Middle frontal gyrus (tissue), 1 donor: Measurements from ENCODE around the gene ENO1.
"Not testable (repeated sequence)": the region's sequence is repeated elsewhere in the genome, so short reads cannot be mapped to it uniquely, and the experiment has no call there.

ENCODE experiments used
- DNase-seq: peaks from one replicate; pipeline ENCODE4 v3.0.0-alpha.2; 2015; ENCODE audit warnings: low spot score; ENCODE audit errors: extremely low spot score

Gene ENO1

DNA sequence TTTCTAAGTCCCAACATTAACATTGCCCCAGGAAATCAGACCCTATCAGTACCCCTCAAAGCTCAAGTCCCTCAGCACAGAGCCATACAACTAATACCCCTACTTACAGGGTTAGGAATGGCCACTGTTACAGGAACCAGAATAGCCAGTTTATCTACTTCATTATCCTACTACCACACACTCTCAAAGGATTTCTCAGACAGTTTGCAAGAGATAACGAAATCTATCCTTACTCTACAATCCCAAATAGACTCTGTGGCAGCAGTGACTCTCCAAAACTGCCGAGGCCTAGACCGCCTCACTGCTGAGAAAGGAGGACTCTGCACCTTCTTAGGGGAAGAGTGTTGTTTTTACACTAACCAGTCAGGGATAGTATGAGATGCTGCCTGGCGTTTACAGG, 19.0 kb upstream of the ENO1 start:
- not testable (repeated sequence) for DNase-seq

DNA sequence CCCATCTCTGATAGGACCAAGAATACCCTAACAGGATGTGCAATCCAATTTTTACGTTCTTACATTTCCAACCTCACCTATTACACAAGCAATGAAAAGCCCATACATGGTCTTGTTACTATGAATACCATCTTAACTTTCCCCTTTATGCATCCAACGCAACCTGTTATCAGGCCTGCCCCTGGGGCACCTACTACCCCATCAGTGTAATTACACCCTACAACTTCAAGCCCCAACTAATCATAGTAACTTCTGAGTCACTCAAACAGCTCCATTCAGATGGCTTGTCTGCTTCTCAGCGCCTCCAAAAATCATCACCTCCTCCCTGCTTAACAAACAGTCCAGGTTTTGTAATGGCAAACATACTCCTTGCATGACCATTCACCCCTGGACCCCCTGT, 18.3 kb upstream of the ENO1 start:
- DNase-seq: not testable (repeated sequence)

DNA sequence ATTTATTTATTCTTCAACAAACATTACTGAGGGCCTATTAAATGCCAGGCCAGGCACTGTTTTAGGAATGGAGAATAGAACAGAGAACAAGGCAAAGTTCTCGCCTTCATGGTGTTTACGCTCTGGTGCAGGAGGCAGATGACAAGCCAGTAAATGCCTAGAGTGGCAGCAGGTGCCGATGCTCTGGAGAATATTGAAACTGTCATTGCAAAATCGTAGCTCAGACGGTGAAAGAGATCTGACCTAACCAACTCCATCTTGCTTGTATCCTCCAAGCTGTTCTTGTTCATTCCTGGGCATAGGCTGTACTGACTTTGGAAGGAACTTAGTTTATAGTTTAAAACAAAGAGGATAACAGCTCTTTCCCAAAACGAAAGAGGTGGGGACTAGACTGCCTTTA, 13.5 kb upstream of the ENO1 start:
- DNase-seq: no peak

DNA sequence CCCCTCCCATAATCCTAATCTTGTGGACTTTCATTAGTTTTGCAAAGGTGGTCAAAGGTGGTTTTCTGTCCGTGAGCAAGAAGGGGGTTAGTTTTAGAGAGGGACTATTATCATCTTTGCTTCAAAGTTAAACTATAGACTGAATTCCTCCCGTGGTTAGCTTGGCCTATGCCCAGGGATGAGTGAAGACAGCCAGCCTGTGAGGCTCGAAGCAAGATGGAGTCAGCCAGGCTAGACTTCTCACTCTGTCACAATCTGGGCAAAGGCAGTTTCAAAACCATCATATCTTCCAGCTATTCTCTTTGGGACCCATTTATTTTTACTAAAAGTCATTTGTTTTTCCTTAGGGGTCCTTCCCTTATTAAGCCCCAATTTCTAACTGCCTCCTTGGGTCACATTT, 12.9 kb upstream of the ENO1 start:
- no peak for DNase-seq

DNA sequence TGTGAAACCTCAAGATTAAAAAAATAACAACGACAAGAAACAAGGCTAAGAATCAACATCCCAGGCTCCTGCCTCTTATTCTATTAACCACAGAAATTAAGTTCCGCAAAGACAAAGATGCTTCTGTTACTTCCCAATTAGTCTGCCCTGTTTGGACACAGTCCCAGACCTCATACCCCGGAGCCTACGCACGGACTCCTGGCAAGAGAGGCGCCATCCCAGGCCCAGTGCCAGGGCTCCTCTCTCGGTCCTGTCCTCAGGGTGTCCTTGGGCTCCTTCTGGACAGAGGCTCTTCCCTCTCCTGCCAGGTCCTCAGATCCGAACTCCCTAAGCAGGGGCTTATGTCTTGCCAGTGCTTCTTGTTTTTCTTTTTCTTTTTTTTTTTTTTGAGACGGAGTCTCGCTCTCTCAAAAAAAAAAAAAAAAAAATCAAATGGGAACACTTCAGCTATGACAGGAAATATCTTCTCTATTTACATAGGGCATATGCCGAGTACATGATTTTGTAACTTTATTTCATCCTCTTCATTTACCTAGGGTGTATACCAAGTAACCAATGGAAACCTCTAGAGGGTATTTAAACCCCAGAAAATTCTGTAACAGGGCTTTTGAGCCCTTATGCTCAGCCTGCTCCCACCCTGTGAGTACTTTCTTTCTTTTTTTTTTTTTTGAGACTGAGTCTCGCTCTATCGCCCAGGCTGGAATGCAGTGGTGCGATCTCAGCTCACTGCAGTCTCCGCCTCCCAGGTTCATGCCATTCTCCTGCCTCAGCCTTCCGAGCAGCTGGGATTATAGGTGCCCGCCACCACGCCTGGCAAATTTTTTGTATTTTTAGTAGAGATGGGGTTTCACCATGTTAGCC, 11.7 kb upstream of the ENO1 start:
- peak; percentile 51 for DNase-seq

DNA sequence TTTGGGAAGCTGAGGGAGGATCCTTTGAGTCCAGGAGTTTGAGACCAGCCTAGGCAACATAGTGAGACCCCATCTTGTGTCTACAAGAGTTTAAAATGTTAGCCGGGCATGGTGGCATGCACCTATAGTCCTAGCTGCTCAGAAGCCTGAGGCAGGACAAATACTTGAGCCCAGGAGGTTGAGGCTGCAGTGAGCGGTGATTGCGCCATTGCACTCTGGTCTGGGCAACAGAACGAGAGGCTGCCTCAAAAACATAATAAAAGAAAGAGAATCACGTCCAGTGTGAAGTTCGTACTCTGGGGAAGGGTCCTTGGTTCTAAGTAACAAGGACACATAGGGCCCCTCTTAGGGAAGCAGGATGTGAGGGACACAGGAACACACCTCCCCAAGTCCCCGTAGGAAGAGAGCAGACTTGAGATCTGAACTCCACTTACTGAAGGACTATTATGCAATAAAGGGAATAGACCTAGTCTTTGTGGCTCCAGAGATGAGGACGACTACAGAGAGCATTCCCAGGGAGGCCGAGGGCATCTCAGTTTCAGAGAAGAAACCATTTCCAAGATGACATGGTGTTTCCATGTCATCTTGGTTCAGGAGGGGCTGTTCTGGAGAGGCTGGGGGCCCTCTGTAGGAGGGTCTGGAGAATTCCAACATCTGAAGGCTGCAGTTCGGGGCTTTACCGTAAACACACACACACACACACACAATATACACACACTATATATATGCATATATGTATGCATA, 10.8 kb upstream of the ENO1 start:
- no peak for DNase-seq

DNA sequence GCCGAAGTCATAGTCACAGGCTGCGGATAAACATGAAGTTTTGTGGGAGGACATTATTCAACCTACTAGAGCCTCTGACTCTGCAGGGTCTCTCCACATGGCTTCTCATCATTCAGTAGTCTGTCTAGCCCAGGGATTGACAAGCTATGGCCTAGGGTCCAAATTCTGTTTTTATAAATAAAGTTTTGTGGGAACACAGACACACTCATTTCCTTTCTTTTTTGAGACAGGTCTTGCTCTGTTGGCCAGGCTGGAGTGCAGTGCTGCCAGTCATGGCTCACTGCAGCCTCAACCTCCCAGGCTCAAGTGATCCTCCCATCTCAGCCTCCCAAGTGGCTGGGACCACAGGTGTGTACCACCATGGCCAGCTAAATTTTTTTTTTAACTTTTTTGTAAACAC, 8.1 kb upstream of the ENO1 start:
- DNase-seq: no peak

DNA sequence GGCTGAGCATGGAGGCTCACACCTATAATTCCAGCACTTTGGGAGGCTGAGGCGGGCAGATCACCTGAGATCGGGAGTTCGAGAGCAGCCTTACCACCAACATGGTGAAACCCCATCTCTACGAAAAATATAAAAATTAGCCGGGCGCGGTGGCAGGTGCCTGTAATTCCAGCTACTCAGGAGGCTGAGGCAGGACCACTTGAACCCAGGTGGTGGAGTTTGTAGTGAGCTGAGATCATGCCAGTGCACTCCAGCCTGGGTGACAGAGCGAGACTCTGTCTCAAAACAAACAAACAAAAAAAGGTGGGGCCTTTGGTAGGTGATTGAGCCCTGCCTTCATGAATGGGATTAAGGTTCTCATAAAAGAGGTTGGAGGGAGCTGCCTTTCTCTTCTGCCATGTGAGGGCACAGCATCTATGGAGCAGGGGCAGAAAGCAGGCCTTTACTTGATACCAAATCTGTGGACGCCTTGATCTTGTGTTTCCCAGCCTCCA, 7.6 kb upstream of the ENO1 start:
- not testable (repeated sequence) for DNase-seq

DNA sequence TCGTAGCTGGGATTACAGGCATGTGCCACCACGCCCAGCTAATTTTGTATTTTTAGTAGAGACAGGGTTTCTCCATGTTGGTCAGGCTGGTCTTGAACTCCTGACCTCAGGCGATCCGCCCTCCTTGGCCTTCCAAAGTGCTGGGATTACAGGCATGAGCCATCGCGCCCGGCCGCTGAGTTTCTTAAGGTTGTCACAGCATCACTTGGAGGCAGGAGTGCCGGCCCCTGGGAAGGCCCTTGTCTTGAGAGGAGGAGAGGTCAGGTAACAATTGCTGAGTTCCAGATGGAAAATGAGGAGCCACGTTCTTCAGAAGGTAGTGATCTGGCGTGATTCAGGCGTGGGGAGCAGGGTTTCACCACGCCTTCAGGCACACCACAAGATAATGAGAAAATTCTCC, 5.6 kb upstream of the ENO1 start:
- not testable (repeated sequence) for DNase-seq

DNA sequence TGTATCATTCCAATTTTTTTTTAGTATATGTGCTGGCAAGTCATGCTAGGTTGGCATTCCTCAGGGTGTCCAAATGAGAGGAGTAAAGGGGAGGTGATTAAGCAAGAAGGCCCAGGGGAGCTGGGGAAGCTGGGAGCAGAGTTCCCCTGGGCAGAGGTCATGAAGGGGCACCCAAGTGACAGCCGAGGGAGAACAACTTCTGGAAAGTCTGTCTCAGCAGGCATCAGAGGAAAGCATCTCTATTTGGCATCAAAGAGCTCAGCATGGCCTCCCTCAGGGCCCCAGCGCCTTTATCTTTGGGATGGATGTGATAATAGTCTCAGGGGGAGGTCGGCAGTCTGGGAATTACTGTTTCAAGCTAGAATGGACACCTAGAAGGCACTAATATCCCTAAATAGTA, 5.0 kb upstream of the ENO1 start:
- no peak for DNase-seq

DNA sequence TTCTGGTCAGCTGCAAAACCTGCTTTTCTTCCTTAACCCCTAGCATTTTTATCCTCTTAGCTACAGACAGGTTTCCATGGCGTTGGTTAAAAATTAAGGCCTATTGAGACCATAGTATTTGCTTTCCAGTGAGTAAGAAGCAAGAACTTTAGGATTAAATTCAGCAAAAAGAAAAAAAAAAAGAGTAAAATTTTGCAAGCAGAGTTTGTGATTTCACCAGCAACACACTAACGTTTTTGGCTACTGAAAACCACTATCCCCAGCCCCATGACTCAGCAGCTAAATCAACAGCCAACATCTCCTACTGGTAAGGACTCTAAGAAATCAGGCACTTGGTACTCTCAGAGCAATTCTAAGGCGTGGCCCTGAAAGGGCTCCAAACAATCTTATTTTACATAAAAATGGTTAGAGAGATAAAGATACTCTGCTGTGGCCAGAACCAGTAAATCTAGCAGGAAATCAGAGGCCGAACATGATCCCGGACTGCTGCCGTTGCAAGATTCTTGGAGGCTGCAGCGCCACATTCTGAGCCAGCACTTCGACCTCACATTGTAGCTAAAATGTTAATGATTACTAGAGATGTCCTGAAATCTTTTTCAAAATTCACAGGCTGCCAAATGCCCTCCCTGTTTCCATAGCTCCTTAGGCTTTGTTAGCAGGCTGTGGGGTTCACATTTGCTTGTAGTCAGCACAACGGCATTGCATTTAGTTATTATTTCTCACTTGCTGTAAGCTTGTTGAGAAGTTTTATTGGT, 1.6 kb upstream of the ENO1 start:
- DNase-seq: no peak

DNA sequence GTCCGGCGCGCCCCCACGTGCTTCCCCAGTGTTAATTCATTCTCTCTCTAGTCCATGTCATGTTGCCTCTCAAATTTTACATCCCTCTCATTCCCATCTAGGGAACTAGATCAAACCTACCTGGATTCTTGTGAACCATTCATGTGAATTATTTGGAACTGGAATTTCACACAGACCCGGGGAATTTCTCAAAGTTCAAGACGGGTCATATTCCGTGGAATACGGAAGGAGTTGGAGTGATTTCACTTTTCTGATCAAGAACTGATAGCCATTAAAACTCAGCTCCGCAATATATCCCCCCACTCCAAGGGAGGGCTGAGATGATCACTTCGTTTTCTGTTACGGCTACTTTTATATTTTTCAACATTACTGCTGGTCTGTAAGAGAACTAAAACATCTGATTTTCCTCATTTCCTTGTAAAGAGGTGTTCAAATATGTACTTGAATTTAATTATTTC, 1.0 kb upstream of the ENO1 start:
- DNase-seq: no peak

DNA sequence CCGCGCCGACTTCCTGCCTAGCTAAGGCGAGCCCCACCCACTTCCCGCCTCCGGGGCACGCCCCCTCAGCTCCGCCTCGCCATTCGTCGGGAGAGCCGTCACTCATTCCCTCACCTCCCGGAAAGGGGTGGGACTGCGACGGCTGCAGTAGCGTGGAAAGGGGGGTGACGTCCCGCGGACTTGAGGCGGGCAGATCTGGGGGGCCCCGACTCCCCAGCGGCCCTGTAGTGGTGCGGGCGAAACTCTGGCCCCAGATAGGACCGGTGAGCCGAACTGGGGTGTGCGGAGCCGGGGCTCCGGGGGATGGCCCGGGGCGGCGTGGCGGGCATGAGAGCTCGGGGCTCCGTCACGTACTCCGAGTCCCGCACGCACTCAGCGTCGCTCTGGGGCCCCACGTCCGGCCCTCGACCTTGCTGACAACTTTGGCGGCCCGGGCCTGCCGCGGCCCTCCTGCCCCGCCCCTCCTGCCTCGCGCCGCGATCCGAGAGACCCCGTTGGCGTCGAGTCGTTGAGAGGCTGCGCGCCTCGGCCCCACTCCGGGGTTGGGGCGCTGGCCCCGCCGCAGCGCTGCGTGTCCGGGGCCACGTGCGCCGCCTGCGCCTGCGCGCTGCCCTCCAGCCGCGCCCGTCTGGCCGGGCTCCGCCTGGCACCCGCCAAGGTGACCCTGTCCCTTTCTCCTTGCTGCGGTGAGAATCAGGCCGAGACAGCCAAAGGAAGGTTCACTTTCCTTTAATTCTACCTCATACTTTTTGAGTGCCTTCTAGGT, 395 bp upstream of the ENO1 start:
- DNase-seq: peak; percentile 94

DNA sequence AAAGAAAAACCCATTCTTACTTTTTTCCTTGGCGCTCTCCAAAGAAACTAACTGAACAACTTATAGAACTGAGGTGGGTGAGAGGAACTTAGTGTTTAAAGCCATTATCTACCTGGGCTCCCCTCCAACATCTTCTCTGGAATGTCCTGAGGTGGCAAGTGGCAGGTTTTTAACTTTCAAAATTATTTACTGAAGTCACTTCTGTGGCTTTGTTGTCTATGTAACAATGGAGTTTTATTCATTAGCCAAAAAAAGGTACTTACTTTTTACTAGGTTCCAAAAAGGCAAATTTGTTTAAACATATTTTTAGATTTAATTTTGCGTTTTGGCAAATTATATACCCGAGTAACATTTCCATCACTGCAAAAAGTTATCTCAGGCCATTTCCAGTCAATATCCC, 2.4 kb downstream of the ENO1 start:
- DNase-seq: no peak

DNA sequence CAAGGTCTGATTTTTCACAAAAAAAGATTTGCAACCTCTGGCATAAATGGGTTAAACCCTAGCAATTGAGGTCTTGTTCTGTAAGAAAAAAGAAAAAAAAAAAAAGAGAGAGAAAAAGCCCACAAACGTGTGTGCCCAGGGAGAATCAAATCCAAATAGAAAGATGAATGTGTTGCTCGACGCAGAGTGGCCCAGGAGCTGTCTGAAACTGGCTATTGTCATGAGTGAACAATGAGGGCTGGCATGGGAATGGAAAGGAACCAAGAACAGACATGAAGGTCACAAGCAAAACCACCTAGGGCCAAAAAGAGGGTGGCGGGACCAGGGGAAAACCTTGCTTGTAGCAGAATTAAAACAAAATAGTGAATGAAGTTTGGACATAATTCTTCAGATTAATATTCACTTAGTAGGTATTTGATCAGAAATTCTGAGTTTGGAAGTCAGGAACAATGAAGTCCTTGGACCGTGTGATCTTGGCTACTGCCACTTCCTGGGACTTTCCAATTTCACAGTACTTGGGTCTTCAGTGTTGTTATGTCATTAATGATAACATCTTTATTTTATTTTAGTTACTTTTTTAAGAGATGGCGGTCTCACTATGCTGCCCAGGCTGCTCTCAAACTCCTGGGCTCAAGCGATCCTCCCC, 3.1 kb downstream of the ENO1 start:
- no peak for DNase-seq

DNA sequence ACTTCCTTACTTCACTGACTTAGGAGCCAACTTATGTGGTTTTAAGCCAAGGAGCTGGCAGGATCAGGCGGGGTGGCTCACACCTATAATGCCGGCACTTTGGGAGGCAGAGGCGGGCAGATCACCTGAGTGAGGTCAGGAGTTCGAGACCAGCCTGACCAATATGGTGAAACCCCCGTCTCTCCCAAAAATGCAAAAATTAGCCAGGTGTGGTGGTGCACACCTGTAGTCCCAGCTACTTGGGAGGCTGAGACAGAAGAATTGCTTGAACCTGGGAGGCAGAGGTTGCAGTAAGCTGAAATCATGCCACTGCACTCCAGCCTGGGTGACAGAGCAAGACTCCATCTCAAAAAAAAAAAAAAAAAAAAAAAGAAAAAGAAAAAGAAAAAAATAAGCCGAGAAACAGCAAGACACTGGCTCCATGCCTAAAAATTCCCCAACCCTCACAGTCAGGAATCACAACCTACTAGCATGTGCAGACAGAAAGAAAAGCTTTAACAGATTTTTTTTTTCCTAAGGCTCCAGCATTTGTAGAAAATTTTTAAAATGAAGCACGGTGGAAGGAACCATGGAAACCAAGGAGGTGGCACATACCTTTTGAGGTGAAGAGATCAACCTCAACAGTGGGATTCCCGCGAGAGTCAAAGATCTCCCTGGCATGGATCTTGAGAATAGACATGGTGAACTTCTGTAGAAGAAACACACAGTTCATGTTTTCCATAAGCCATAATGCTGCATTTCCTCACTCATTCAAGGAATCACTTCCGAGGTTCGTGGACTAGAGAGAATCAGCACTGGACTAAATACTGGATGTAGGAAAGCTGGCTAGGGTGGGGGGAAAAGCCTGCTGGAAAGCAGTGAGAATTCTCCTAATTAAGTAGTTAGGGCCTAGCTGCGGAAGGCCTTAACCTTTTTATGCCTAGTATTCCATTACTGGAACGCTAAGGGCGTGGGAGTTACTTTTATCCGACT, 4.0 kb downstream of the ENO1 start:
- DNase-seq: no peak

DNA sequence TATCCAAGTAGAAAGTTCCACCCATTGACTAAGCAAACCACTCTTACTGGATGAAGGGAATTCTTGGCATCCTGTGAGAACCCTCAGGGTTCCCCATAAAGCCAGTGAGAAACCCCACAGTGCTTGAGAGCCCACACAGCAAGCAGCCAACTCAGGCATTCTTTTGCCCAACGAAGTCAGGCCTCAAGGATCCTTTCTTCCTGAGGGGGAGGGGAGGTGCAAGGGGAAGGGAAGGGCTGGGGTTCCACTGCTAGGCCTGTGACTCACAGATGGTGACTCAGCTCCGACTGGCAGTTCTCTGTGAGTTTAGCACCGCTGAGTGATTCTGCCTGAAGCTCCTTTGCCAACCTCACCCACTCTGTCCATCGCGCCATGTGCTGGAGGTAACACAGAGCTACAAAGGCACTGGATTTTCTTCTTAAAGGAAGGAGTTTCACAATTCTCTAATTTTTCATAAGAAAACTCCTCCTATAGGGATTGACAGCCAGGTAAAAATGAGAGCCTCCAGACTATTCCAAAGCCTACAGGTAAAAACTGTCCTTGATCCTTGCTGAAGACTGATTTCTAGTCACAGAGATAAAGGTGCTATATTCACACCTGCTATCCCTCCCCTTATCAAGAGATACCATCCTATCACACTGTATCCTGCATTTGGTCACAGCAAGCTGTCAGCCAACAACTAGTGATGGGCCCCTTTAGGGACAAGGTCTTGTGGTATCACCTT, 4.8 kb downstream of the ENO1 start:
- DNase-seq: peak; percentile 59

DNA sequence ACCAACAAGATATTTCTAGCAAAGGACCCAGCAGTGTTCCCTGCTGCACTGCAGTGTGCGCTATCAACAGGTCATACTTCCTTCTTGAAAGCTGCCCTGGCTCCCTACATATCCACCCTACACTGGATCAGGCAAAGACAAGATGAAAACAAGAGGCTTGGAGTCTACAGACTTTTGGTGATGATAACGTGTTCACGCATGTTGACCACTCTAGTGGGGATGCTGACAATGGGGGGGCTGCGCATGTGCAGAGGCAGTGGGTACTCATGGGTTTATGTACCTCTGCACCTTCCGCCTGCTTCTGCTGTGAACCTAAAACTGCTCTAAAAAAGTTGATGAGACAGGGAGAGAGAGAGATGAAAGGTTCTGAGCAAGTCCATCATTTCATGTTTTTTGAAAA, 5.5 kb downstream of the ENO1 start:
- DNase-seq: no peak

DNA sequence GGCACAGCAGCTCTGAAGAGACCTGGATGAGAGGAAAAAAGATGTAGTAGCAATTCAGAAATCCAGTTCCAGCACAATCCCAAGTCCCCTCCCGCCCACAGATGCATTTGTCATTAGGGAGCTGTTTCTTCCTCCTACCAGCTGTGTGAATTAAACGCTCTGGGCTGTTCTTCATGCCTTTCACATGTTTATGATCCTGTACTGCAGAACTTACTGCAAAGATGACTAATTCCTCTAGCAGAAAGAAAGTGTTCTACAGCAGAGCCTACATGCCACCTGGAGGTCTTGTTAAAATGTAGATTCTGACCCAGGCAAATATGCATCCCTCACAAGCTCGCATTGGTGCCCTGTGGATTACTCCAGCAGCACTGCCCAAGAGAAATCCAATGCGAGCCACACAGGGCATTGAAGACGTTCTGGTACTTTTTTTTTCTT, 6.5 kb downstream of the ENO1 start:
- peak; percentile 37 for DNase-seq
